H9 (cell line): ENCODE data around the gene CLCNKB. TPM values are rescaled to one million over a fixed set of nuclear protein-coding genes. Genes with fewer than 3 reads are reported as not detected.

Source experiments
- DNase-seq: peaks from one replicate; pipeline ENCODE4 v3.0.0-alpha.2; 2017
- H2AFZ ChIP-seq: one replicate; pipeline ENCODE4 v1.6.1; 2013; ENCODE audit warnings: mild to moderate bottlenecking, low read length, control low read depth, moderate library complexity
- H2AK5ac ChIP-seq: 2 replicates; pipeline ENCODE4 v1.6.1; 2013; ENCODE audit warnings: low read length, control low read depth, mixed read lengths; ENCODE audit not compliant: insufficient read length
- H2BK120ac ChIP-seq: one replicate; pipeline ENCODE4 v1.6.1; 2013; ENCODE audit warnings: low read depth, mild to moderate bottlenecking, low read length, control low read depth, inconsistent platforms; ENCODE audit not compliant: poor library complexity, severe bottlenecking
- H2BK12ac ChIP-seq: 2 replicates; pipeline ENCODE4 v1.6.1; 2013; ENCODE audit warnings: low read length, control low read depth, mixed read lengths, low read depth; ENCODE audit not compliant: insufficient read length
- H2BK15ac ChIP-seq: 2 replicates; pipeline ENCODE4 v1.6.1; 2013; ENCODE audit warnings: low read depth, low read length, control low read depth
- H2BK20ac ChIP-seq: one replicate; pipeline ENCODE4 v1.6.1; 2013; ENCODE audit warnings: low read depth, mild to moderate bottlenecking, low read length, control low read depth, inconsistent platforms; ENCODE audit not compliant: poor library complexity, severe bottlenecking
- H2BK5ac ChIP-seq: 2 replicates; pipeline ENCODE4 v1.6.1; 2013; ENCODE audit warnings: low read length, control low read depth, mixed read lengths; ENCODE audit not compliant: insufficient read length
- H3K14ac ChIP-seq: 2 replicates; pipeline ENCODE4 v1.6.1; 2013; ENCODE audit warnings: low read length, control low read depth; ENCODE audit not compliant: insufficient read depth
- H3K18ac ChIP-seq: 2 replicates; pipeline ENCODE4 v1.6.1; 2013; ENCODE audit warnings: low read depth, mild to moderate bottlenecking, mixed read lengths, low read length, control low read depth; ENCODE audit not compliant: insufficient read length
- H3K23ac ChIP-seq: 2 replicates; pipeline ENCODE4 v1.6.1; 2013; ENCODE audit warnings: low read length, control low read depth, mixed read lengths, low read depth; ENCODE audit not compliant: insufficient read length
- H3K23me2 ChIP-seq: 2 replicates; pipeline ENCODE4 v1.6.1; 2013; ENCODE audit warnings: low read depth, mild to moderate bottlenecking, mixed read lengths, low read length, control low read depth; ENCODE audit not compliant: insufficient read length, poor library complexity, severe bottlenecking
- H3K27ac ChIP-seq: 2 replicates; pipeline ENCODE4 v1.5.1; 2013; ENCODE audit warnings: low read length, control low read depth, mixed read lengths, low read depth; ENCODE audit not compliant: insufficient read length
- H3K27me3 ChIP-seq: 2 replicates; pipeline ENCODE4 v1.6.1; 2013; ENCODE audit warnings: low read length, control low read depth, inconsistent platforms; ENCODE audit not compliant: insufficient read depth
- H3K4ac ChIP-seq: 2 replicates; pipeline ENCODE4 v1.6.1; 2013; ENCODE audit warnings: low read depth, mild to moderate bottlenecking, control low read depth, inconsistent platforms, low read length, moderate library complexity
- H3K4me1 ChIP-seq: 2 replicates; pipeline ENCODE4 v1.6.1; 2013; ENCODE audit warnings: low read length, control low read depth, inconsistent platforms; ENCODE audit not compliant: insufficient read depth
- H3K4me2 ChIP-seq: 2 replicates; pipeline ENCODE4 v1.6.1; 2013; ENCODE audit warnings: low read length, control low read depth, mixed read lengths; ENCODE audit not compliant: insufficient read length, insufficient read depth
- H3K56ac ChIP-seq: 2 replicates; pipeline ENCODE4 v1.6.1; 2013; ENCODE audit warnings: low read depth, mild to moderate bottlenecking, mixed read lengths, low read length, control low read depth; ENCODE audit not compliant: insufficient read length
- H3K79me1 ChIP-seq: 2 replicates; pipeline ENCODE4 v1.6.1; 2013; ENCODE audit warnings: low read depth, mild to moderate bottlenecking, moderate library complexity, low read length, control low read depth, inconsistent platforms; ENCODE audit not compliant: insufficient read depth, poor library complexity, severe bottlenecking
- H3K79me2 ChIP-seq: 2 replicates; pipeline ENCODE4 v1.6.1; 2013; ENCODE audit warnings: low read length, control low read depth, inconsistent platforms; ENCODE audit not compliant: insufficient read depth
- H3K9ac ChIP-seq: 2 replicates; pipeline ENCODE4 v1.6.1; 2013; ENCODE audit warnings: low read length, control low read depth, mixed read lengths; ENCODE audit not compliant: insufficient read length; ENCODE audit errors: extremely low read depth
- H3K9me3 ChIP-seq: one replicate; pipeline ENCODE4 v1.6.1; 2013; ENCODE audit warnings: low read depth, low read length, inconsistent platforms; ENCODE audit not compliant: control insufficient read depth
- H3T11ph ChIP-seq: one replicate; pipeline ENCODE4 v1.6.1; 2013; ENCODE audit warnings: mild to moderate bottlenecking, low read length, control low read depth, inconsistent platforms
- H4K20me1 ChIP-seq: one replicate; pipeline ENCODE4 v1.6.1; 2013; ENCODE audit not compliant: control insufficient read depth, insufficient read length, insufficient read depth
- H4K5ac ChIP-seq: 2 replicates; pipeline ENCODE4 v1.6.1; 2013; ENCODE audit warnings: low read depth, mild to moderate bottlenecking, mixed read lengths, low read length, control low read depth; ENCODE audit not compliant: insufficient read length
- H4K8ac ChIP-seq: replicated peaks from 2 replicates; pipeline ENCODE4 v1.6.1; 2013; ENCODE audit warnings: low read length, control low read depth, mixed read lengths, low read depth; ENCODE audit not compliant: insufficient read length
- H4K91ac ChIP-seq: 2 replicates; pipeline ENCODE4 v1.6.1; 2013; ENCODE audit warnings: low read depth, mild to moderate bottlenecking, moderate library complexity, mixed read lengths, low read length, control low read depth; ENCODE audit not compliant: insufficient read length
- H3K27ac Mint-ChIP-seq, 3 experiments: 2 replicates in 2 of 3; 3 replicates in 1 of 3; pipeline ENCODE4 v1.8.0; 2020 to 2021; ENCODE audit warnings: mixed read lengths in 3 of 3, mild to moderate bottlenecking in 1 of 3, moderate library complexity in 1 of 3
- H3K27me3 Mint-ChIP-seq: 2 replicates; pipeline ENCODE4 v1.8.0; 2021; ENCODE audit warnings: low read depth, mild to moderate bottlenecking, moderate library complexity, mixed read lengths
- H3K36me3 Mint-ChIP-seq, 3 experiments: 2 replicates in 2 of 3; 3 replicates in 1 of 3; pipeline ENCODE4 v1.8.0; 2020 to 2021; ENCODE audit warnings: low read depth in 3 of 3, mixed read lengths in 3 of 3; ENCODE audit not compliant: insufficient read depth in 1 of 3
- H3K4me1 Mint-ChIP-seq, 2 experiments: 2 replicates each; pipeline ENCODE4 v1.8.0; 2020; ENCODE audit warnings: mixed read lengths in 2 of 2
- H3K4me3 Mint-ChIP-seq, 2 experiments: 2 replicates in 1 of 2; 3 replicates in 1 of 2; pipeline ENCODE4 v1.8.0; 2020 to 2021; ENCODE audit warnings: mild to moderate bottlenecking in 2 of 2, mixed read lengths in 2 of 2, moderate library complexity in 1 of 2
- H3K9me3 Mint-ChIP-seq, 2 experiments: 2 replicates in 1 of 2; 3 replicates in 1 of 2; pipeline ENCODE4 v1.8.0; 2020; ENCODE audit warnings: mild to moderate bottlenecking in 2 of 2, mixed read lengths in 2 of 2, moderate library complexity in 1 of 2
- WGBS: extraction: QIAGEN DNeasy Blood & Tissue Kit; methylation state at CpG from one replicate; pipeline ENCODE4 v1.1.7; 2013; ENCODE audit warnings: missing lambda C conversion rate, low lambda C conversion rate, mixed read lengths; ENCODE audit not compliant: insufficient read length; ENCODE audit errors: extremely low coverage; 5-methylcytosine and 5-hydroxymethylcytosine counted together
- total RNA-seq: library from RNA; stranded (reverse); gene quantifications from 2 replicates; pipeline ENCODE4 v1.2.1, GENCODE V29; 2021
- TF ChIP-seq, protein P1 (sequence below): fragments of 200-600 bp; sonication (generic); conservative IDR thresholded peaks from 3 replicates; pipeline ENCODE4 v1.8.0; 2021; ENCODE audit warnings: antibody characterized with exemption, mild to moderate bottlenecking

The CLCNKB gene
- total RNA-seq, 1 experiment from 2014 or later: 1.7 TPM

DNA sequence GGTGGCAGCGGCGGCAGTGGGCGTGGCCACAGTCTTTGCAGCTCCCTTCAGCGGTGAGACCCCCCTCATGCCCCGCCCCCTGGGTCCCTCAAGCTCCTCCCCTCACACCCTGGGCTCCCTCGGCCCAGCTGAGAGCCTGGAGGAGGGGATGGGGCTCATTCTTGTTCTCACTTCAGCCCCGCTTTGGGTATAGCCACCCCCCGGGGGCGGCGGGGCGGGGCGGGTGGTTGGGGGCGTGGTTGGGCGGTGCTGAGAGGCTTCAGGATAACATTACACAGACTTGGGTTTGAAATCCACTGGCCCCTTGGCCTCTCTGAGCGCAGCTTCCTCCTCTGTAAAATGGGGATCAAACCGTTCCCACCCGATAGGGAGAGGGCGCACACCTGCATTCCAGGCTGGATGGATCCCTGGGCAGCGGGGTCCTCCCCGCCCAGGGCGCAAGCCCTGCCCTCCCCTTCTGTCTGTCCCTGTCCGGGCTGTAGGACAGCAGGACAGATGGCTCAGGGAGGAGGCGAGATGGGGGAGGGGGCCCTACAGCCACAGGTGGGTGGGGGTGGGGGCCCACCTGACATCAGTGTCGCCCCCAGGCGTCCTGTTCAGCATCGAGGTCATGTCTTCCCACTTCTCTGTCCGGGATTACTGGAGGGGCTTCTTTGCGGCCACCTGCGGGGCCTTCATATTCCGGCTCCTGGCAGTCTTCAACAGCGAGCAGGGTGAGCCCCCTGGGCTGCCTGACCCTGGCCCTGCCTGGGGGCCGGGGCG is 16.7 kb upstream of the CLCNKB start:
- Histone ChIP-seq H3K9ac (no peak overlapping the region), H2BK120ac (no peak overlapping the region), H4K91ac (no peak overlapping the region), H3K14ac (no peak overlapping the region), H2BK5ac (no peak overlapping the region), H3K23ac (no peak overlapping the region), H3K9me3 (no peaks in the 10 kb centered on the region), H3K27me3 (no peaks in the 10 kb centered on the region), H3K79me2 (no peaks in the 10 kb centered on the region), H4K20me1 (no peaks in the 10 kb centered on the region), H3K56ac (no peak overlapping the region), H4K5ac (no peak overlapping the region), H2BK15ac (no peak overlapping the region), H3K18ac (no peak overlapping the region), H3K23me2 (peaks cover 3% of the 10 kb centered on the region), H3K27ac (no peak overlapping the region), H3K4me2 (peak overlapping the region; percentile 55), H3K4me1 (no peaks in the 10 kb centered on the region; the same call in 1 of the 2 replicates), H3K79me1 (no peaks in the 10 kb centered on the region), H4K8ac (no peak overlapping the region), H3T11ph (no peak overlapping the region), H2AFZ (no peak overlapping the region), H3K4ac (no peak overlapping the region), H2BK20ac (no peak overlapping the region), H2BK12ac (no peak overlapping the region), H2AK5ac (no peak overlapping the region)
- Mint-ChIP-seq H3K9me3 (peaks cover 0 to 2% of the 10 kb centered on the region in 2 experiments; a peak in 1 of 5 replicates), H3K4me3 (peak overlapping the region; percentile 58 to 72; a peak in 4 of 5 replicates), H3K36me3 (no peaks in the 10 kb centered on the region), H3K27me3 (peaks cover 50% of the 10 kb centered on the region), H3K27ac (no peak overlapping the region), H3K4me1 (peaks cover 7 to 18% of the 10 kb centered on the region in 2 experiments; a peak in 3 of 4 replicates)
- DNase-seq: peak; percentile 98
- TF ChIP-seq, protein P1, sequence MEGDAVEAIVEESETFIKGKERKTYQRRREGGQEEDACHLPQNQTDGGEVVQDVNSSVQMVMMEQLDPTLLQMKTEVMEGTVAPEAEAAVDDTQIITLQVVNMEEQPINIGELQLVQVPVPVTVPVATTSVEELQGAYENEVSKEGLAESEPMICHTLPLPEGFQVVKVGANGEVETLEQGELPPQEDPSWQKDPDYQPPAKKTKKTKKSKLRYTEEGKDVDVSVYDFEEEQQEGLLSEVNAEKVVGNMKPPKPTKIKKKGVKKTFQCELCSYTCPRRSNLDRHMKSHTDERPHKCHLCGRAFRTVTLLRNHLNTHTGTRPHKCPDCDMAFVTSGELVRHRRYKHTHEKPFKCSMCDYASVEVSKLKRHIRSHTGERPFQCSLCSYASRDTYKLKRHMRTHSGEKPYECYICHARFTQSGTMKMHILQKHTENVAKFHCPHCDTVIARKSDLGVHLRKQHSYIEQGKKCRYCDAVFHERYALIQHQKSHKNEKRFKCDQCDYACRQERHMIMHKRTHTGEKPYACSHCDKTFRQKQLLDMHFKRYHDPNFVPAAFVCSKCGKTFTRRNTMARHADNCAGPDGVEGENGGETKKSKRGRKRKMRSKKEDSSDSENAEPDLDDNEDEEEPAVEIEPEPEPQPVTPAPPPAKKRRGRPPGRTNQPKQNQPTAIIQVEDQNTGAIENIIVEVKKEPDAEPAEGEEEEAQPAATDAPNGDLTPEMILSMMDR: peak; percentile 17; the same call in 1 of the 3 replicates
- no CpG with 5 or more reads among the region's 33 CpGs for WGBS
